Colonic mucosa (tissue), 4 donors: ENCODE measurements around the gene DENND5B. TPM values are rescaled to one million over a fixed set of nuclear protein-coding genes. Genes with fewer than 3 reads are reported as not detected.

Source experiments
- DNase-seq: peaks from one replicate; pipeline ENCODE4 v3.0.0-alpha.2; 2020
- H3K27ac ChIP-seq: fragments of 200-600 bp; one replicate; pipeline ENCODE4 v1.8.0; 2021
- H3K27me3 ChIP-seq: fragments of 200-600 bp; one replicate; pipeline ENCODE4 v1.8.0; 2021
- H3K36me3 ChIP-seq: fragments of 200-600 bp; one replicate; pipeline ENCODE4 v1.8.0; 2021
- H3K4me1 ChIP-seq: fragments of 200-600 bp; one replicate; pipeline ENCODE4 v1.8.0; 2021; ENCODE audit warnings: mild to moderate bottlenecking
- H3K4me3 ChIP-seq: fragments of 200-600 bp; one replicate; pipeline ENCODE4 v1.8.0; 2021
- H3K9ac ChIP-seq, 2 donors: one replicate each; pipeline ENCODE4 v1.7.0; 2013; ENCODE audit warnings: control low read depth in 2 of 2, low read depth in 2 of 2, low read length in 2 of 2
- H3K9me3 ChIP-seq: fragments of 200-600 bp; one replicate; pipeline ENCODE4 v1.8.0; 2021
- CTCF ChIP-seq: fragments of 200-600 bp; IDR thresholded peaks from one replicate; pipeline ENCODE4 v1.8.0; 2022; ENCODE audit warnings: antibody characterized with exemption, mild to moderate bottlenecking
- intact Hi-C: fragments of 100-400 bp; cut with DNase I; formaldehyde crosslinking; loops from one replicate; pipeline ENCODE4 v1.14.1; 2022
- total RNA-seq, 2 donors: library from RNA; stranded (reverse); fragmentation: NEBNext Ultra II Directional in 1 of 2; extraction: Animal tissue kit (Norgen Biotek cat#: 25700) in 1 of 2; gene quantifications; one replicate each; pipeline ENCODE4 v1.2.1, GENCODE V29; 2021
- donor health status: healthy.
- donor health status: DM: no; HTN: no; CAD: no.
- donor health status: DM: no; HTN: no; CAD: no.

DENND5B gene
- total RNA-seq, 2 donors from 2014 or later: 3.9 to 11.8 TPM

DNA sequence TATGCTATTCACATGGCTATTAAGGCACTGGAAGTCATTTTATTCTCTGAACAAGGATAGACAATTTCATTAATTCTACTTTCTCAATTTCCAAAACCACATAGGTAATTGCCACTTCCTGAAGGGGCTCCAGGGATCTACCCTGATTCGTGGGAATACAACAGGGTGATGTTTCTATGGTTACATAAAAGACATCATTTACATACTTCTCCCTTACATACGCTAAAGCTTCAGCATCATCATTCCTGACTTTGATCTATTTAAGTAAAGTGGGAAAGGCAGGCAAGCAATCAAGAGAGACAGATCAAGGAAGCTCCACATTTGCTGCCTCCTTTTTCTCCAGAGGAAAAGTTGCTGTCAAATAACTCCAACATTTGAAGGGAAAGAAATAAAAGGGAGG is 146.2 kb downstream of the DENND5B start:
- Histone ChIP-seq H3K27ac (no peak overlapping the region), H3K4me3 (no peak overlapping the region), H3K9ac (no peak overlapping the region), H3K4me1 (no peaks in the 10 kb centered on the region), H3K9me3 (no peaks in the 10 kb centered on the region), H3K36me3 (no peaks in the 10 kb centered on the region), H3K27me3 (no peaks in the 10 kb centered on the region)
- DNase-seq: no peak
- intact Hi-C loops: no loop called here
- no peak for TF ChIP-seq CTCF

DNA sequence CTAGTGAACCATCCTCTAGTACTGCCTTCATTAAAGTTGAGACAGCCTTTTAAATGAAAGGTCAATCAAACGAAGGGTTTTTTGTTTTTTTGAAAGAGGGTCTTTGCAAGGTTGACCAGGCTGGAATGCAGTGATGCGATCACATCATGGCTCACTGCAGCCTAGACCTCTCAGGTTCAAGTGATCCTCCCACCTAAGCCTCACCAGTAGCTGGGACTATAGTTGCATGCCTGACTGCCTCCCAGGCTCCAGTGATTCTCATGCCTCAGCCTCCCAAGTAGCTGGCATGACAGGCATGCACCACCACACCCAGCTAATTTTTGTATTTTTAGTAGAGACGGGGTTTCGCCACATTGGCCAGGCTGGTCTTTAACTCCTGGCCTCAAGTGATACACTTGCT is 150.3 kb downstream of the DENND5B start:
- no peaks in the 10 kb centered on the region for H3K9me3 ChIP-seq
- DNase-seq: no peak
- H3K27me3 ChIP-seq: no peaks in the 10 kb centered on the region
- intact Hi-C loops: no loop called here
- no peaks in the 10 kb centered on the region for H3K36me3 ChIP-seq
- H3K9ac ChIP-seq: no peak overlapping the region
- H3K4me3 ChIP-seq: no peak overlapping the region
- no peak for TF ChIP-seq CTCF
- no peaks in the 10 kb centered on the region for H3K4me1 ChIP-seq
- H3K27ac ChIP-seq: no peak overlapping the region

DNA sequence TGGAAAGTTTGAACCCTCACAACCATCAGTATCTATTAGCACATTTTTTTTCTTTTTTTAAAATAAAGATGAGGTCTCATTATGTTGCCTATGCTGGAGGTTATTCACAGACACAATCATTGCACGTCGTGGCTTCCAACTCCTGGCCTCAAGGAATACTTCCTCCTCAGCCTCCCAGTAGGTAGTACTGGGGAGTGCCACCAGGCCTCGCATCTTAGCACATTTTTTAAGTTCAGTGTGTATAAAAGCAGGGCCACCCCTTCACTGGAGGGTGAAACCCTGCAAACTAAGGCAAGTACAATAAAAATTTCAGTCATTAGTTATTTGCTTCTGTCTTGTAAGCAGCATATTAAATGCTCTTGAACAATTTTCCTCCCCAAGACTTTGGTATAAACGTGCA is 150.8 kb downstream of the DENND5B start:
- intact Hi-C loops: no loop called here
- no peak overlapping the region for H3K9ac ChIP-seq

GRCh38 chr12:31431721-31432240 is 159.2 kb downstream of the DENND5B start:
- no peak for DNase-seq
- Histone ChIP-seq H3K9ac (no peak overlapping the region), H3K27me3 (no peaks in the 10 kb centered on the region), H3K36me3 (no peaks in the 10 kb centered on the region), H3K9me3 (no peaks in the 10 kb centered on the region), H3K27ac (no peak overlapping the region), H3K4me1 (no peaks in the 10 kb centered on the region), H3K4me3 (no peak overlapping the region)
- intact Hi-C loops: no loop called here
- no peak for TF ChIP-seq CTCF

More for the DNA sequence above, 150.8 kb downstream of the DENND5B start:
- Histone ChIP-seq H3K4me3 (no peak overlapping the region), H3K27ac (no peak overlapping the region), H3K4me1 (no peaks in the 10 kb centered on the region), H3K36me3 (no peaks in the 10 kb centered on the region), H3K27me3 (no peaks in the 10 kb centered on the region), H3K9me3 (no peaks in the 10 kb centered on the region)
- no peak for TF ChIP-seq CTCF
- no peak for DNase-seq

- no peaks in the 10 kb centered on the region for H3K27me3 ChIP-seq
- TF ChIP-seq CTCF: no peak
- no peak for DNase-seq
- no peaks in the 10 kb centered on the region for H3K4me1 ChIP-seq
- H3K27ac ChIP-seq: no peak overlapping the region
- intact Hi-C loops: no loop called here
- H3K9me3 ChIP-seq: no peaks in the 10 kb centered on the region
- H3K4me3 ChIP-seq: no peak overlapping the region
- no peak overlapping the region for H3K9ac ChIP-seq
- no peaks in the 10 kb centered on the region for H3K36me3 ChIP-seq
These were observed 167.5 kb downstream of the DENND5B start for GRCh38 chr12:31423405-31423804.
